AML-193 (cell line): Measurements from ENCODE around the gene KCNE4.

Experiments
- DNase-seq, 2 experiments: peaks; one replicate each; lab custom pipeline; 2025; lab: John Stamatoyannopoulos, UW

The KCNE4 gene

DNA sequence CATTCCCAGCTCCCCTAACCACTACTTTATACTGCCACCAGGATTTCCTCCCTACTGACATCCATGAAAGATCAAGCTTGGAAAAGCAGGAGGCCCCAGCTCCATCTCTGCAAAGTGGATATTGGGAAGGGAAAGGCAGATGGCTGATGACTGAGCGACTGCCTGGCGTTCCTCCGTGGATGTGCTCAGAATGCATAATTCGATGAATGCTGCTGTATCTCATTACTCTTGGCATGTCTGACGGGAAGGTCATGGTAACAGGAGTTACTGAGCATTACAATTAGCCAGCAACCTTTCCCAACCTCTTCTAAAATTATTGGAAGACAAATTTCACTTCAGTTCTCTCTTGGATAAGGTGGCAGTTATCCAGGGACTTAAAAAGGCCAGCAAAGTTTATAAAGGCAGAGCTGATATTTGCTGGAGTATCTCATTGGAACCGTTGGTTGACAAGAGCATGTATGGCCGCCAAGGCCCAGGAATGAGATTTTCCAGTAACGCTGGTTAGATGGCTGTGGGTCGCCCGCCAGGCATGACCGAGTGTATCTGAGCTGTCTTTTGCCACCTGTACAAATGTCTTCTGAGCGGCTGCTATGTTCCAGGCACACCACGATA is 34.5 kb downstream of the KCNE4 start:
- no peak for DNase-seq

DNA sequence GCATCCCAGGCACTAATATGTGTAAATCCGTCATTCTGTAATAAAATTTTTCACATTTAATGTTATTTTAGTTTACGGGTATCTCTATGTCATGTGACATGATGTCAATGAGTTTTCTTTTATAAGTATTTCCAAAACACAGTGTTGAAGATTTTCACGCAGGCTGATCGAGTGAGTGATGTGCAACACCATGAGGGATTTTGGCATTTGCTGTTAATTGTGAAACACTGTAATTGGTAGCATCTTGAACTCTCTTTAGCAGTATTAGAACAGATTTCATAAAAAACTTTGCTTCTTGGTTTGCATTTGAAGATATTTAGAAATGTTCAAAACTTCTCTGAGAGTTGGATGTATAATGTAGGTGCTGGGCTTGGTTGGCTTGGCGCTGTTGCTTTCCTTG is 35.5 kb downstream of the KCNE4 start:
- DNase-seq: no peak

DNA sequence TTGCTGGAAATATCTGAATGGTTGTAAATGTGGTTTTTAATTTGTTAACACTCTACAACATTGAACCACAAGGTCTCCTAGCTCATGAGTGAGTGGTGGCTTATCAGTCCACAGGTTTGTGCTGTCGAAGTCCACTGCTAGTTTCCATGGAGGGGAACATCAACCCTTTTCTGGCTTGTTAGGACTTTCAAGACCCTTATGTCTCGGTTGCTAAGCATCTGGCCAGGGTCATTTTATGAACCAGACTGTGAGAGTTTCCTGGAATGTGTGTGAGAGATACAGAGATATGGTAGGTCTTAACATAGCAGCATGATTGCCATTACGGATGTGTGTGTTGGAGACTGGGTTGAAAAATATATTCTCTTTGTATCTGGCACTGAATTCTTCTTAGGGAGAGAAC is 36.9 kb downstream of the KCNE4 start:
- DNase-seq: no peak

DNA sequence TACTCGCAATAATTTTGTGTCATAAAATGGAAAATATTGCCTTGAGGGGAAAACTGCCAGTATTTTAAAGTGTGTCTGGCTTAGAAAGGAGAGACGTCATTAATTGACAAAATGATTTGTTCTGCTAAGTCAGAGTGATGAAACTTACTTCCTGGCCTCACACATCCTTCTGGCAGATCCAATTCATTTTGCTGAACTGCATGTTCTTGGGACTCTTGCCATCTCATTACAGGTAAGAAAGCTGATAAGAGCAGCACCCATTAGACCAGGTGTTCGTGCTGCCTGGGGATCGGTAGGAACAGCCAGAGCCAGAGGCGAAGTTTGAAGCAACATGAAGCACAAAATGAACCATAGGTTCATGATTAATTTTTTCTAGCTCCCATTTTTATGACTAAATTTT is 38.0 kb downstream of the KCNE4 start:
- DNase-seq: no peak

DNA sequence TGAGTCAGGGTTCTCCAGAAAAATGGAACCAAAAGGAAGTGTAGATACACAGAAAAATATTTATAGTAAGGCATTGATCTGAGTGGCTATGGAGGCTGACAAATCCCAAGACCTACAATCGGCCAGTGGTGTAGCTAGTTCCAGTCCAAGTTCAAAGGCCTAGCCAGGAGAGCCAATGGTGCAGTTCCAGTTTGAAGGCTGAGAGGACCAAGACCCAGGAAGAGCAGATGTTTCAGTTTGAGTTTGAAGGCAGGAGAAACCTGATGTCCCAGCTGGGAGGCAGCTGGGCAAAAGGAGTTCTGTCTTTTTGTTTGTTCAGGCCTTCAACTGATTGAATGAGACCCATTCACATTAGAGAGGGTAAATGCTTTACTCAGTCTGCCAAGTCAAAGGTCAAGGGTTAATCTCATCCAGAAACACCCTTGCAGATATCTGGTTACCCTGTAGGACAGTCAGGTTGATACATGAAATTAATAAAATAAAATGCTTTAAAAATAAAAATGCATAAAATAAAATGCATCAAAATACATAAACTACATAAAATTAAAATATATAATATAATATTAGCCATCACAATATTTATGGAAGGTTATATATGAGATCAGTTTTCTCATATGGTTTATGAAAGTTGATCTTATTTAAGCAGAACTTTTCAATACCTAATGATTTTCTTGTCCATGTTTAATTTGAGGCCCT is 38.7 kb downstream of the KCNE4 start:
- DNase-seq: no peak

DNA sequence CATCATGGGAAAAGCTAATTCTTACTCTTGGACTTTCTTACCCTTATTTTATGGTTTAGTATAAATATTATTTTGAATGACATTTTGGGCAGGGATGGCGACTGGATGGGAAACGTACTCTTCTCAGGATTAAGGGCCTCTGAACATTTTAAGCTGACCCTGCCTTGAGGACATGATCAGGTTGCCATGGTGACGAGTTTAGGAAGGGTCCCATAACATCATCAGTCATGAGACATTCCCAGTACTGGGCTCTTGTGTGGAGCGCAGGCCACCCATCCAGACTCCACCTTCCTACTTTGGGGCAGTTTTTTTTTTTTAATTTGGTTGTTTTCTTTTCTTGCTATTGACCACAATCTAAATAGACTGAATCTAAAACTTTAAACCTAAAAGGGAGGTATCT is 40.7 kb downstream of the KCNE4 start:
- no peak for DNase-seq

DNA sequence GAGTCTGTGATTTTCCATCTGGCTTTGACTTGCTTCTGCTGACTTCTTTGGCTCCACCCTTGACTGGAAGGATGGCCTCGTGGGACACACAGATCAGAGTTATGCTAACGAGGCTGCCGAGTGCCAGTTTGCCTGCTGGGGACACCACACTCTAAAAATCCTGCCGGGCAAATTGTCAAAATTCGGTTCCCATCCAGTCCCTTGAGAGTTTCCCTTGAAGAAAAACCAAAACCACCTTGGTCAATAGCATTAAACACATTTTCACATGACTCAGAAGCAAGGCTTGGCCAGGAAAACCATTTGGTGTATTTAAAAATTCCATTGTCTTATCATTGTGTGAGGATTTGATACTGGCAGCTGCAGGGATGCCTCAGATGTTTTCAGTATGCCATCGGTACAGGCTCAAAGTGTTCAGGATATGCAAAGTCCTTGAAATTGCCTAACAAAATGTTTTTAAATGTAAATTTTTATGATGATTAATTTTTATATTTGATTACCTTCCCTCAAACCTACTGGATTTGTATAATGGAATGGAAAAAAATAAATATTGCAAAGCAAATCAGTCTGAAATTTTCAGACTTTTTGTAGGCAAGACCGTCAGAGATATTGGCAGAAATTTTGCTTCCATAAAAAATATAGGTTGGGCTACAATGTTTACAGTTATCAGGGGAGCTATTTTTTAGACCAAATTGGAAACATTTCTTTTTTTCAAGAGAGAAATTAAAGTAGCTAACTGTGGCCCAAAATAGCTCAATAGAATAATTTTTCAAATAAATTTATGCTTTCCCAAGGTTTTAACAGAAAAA is 41.6 kb downstream of the KCNE4 start:
- DNase-seq: no peak

DNA sequence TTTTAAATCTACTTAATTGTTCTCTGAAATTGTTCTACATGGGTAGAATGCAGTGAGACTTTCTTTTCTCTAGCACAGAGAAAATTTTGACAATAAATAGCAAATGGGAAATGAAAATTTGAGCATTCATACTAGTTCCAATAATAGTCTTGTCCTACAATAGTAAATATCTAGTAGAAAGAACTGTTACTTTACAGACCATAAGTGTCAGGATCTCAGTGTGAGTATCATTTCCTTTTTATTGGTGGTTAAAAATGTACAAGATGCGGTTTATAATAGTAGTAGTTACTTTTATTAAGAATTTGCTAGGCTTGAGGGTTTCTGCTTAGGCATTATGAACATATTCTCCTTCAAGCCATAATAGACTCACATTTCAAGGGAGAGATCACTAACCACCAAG is 43.2 kb downstream of the KCNE4 start:
- DNase-seq: no peak

DNA sequence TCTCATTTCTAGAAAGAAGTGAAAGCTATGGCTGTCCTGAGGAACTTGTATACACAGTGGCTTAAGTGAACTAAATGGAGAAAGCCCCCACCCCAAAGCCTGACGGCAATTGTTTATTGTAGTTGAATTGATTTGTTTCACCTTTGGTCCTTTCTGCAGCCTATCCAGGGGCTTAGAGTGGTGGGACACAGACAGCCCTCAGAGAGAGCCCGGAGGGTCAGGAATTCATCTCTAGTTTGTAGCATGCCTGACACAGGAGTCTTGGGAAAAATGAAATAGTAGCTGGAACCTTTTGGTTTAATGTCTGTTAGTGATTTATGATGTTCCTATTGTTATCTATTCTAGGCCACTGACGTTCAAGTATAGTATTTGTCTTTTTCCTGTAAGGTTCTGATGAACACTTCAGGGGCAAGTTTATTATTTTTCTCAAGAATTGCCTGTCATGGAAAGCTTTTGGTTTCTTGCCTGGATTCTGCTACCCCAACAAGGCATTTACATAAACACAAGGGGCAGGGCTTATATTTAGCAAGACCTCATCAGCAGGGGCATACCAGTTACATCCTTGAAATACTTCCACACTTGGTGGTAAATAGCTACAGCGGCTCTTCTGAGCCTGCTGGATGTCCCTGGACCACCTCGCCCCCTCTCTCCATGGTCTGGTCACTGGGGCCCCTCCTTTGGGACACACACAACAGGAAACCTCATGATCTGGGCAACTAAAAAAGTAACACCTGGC is 44.4 kb downstream of the KCNE4 start:
- DNase-seq: no peak

DNA sequence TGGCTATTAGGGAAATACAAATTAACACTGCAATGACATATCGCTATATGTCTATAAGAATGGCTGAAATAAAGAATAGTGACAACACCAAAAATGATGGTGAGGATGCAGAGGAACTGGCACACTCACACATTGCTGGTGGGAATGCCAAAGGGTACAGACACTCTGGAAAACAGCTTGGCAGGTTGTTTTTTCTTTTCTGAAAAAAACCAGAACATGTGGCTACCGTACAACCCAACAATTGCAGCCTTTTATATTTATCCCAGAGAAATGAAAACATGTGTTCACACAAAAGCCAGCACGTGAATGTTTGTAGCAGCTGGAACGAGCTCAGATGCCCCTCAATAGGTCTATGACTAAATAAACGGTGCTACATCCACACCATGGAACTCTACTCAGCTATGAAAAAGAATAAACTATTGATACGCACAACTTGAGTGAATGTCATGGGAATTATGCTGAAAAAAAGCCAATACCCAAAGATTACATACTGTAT is 45.9 kb downstream of the KCNE4 start:
- no peak for DNase-seq

DNA sequence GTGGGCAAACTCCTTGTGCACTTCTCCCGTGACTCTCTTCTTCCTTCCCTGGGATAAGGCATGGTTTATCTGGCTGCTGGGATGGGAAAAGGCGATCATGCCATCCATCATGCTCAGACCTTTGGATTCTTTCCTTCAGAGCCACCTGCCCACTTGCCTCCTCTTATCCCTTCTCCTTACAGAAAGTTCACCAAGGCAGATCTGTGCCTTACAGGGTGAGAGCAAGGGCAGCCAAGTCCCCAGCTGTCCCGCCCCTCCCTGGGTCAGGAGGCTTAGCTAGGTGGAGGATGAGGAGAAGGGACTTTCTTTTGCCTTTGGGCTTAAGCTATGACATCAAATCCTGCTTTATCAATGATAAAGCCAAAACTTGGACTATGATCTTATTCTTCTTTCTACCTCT is 47.6 kb downstream of the KCNE4 start:
- DNase-seq: no peak

DNA sequence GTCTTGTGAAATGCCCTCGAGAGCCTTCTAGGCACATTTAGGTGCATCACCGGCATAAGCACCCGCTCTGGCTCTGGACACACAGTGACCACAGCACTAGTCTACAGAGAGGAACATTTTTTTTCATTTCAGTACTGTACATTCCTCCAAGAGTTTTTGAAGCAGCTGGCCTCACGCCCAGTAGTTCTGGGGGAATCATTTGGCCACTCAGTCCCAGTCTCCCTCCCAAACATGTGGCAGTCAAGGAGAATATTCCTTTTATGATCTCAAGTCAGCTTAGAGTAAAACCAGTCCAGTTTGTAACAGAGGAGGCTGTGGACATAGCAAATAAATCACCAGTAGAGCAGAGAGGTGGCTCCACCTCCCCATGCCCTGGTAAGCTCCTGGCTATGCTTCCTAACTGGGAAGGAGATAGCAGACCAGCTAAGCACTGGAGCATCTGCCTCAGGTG is 48.1 kb downstream of the KCNE4 start:
- no peak for DNase-seq

DNA sequence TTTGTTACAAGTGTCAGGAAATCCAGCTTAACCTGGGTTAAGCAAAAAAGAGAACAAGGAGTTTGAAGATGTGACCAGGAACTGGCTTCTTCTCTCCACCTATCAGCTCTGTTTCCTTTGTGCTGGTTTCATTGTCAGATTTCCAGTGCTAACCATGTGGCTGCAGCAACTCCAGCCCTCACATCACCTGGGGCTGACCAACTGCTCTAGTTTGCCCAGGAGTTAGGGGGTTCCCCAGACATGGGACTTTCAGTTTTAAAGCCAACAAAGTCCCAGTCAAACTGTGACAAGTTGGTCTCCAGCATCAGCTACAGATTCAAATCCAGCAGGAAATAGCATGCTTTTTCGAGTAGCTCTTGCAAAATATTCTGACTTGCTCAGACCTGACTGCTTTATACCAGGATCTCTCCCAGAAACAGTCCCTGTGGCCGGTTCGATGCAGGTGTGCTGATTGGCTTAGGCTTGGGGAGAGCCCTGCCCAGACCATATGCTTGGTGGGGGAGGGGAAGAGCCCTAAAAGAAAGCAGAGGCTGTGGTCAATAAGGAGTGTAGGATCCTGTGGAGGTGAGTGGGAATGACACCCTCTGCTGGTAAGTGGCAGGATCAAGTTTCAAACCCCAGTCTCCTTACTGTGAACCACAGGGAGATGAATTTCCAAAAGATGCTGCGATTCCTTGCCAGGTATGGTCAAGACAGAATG is 49.5 kb downstream of the KCNE4 start:
- peak; percentile 15 to 25 for DNase-seq

DNA sequence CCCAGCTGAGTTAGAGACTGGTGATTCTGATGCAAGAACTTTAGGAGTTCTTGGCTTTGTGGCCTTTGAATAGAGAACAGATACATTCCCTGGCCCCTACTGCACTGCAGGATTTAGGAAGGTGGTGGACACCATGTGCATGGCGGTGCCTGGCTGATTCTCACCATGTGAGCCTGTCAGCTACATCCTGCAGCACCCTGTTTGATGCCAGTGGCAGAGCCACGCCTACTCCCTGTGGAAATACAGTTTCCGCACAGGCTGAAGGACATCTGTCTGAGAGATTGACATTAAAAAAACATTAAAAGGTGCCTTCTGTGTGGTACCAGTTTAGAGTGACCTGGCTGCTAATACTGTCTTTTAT is 50.0 kb downstream of the KCNE4 start:
- DNase-seq: no peak

DNA sequence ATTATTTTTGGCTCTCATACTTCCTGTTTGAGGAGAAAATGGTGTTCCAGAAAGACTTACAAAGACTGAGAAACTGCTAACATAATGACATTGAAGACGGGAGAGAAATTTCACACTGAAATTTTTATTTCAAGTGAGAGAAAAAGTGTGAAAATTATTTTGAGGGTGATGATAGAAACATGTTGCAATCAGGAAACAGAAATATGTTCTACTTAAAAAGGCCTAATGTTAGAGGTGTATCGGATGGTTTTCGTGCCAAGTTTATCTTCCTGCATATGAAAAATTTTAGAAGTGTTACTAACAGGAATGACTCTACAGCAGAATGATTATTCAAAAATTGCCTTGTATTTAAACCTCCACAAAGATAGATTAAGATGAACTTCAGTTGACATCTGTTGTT is 50.5 kb downstream of the KCNE4 start:
- DNase-seq: no peak

DNA sequence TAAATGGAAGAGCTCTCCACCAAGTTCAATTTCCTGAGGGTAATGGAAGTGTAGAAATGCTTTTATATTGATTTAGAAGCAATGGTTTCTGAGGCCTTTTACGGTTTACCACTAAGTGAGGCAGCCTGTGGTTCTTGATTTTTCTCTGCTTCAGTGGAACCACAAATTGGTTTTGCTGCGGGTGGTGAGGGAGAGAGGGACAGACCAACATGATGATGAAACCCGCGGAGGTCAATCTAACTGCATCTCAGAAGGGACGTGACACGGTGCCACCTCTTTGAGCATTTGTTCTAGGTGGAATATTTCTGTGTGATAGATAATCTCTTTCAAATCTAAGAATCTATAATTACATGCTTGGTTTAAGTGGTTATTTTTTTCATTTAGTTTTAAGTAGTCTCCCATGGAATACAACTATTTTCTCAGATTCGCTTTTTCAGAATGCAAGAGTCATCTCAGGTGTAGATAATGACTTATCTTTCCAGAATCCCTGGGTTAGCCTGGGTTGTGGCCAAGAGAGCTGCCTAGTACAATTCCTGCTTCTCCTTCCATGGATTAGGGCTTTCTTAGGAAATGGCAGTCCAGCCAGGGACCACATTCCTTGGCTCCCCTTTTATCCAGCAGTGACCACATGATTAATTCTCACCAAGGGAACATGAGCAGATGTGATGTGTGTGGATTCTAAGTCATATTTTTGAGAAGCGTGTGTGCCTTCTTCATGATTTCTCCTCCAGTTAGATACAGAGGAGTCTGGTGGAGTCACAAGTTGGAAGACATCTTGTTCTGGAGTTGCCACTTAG is 52.5 kb downstream of the KCNE4 start:
- no peak for DNase-seq
